HL-60/S4 treated with retinoic acid at 250 ng/mL for 4 days and 3 days (cell line): Measurements from ENCODE around the gene RDH16.
"Not testable (repeated sequence)": the region's sequence is repeated elsewhere in the genome, so short reads cannot be mapped to it uniquely, and the experiment has no call there.

Experiments used
- in situ Hi-C: fragments of 300-500 bp; cut with MboI; formaldehyde crosslinking; loops from 2 replicates; pipeline ENCODE4 v1.7.0; 2022; ENCODE audit warnings: low sequenced_read_pairs

The RDH16 gene

GRCh38 chr12:56990648-56991318 lies 33.4 kb upstream of the RDH16 start:
- in situ Hi-C loops = loop anchor here (25.0 kb wide), 1 partner anchor 153 kb away; no protein-coding TSS in a partner anchor

GRCh38 chr12:56989861-56990610 lies 32.6 kb upstream of the RDH16 start:
- in situ Hi-C loops = loop anchor here (25.0 kb wide), 1 partner anchor 153 kb away; no protein-coding TSS in a partner anchor

DNA sequence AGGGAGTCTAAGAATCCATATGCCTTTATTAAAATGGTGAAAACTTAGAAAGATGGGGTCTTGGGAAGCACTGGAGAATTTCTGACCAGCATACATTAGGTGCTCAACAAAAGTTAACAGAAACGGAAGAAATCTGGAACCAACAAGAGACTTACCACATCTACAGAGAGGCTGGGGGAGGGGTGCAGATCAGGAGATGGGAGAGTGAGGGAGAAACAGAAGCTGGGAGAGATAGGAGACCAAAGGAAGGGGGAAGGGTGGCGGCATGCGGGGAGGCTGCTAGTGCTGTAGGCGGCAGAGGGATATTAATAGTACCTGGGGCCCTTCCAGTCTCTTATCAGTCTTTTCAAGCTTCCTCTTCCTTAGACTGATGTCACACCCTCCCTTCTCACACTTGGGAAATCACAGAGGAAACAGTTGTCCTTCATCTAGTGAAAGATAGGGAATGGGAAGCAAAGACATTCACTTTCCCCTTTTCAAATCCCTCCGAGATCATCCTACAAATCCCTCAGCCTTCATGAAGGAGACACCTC lies 30.9 kb upstream of the RDH16 start:
- in situ Hi-C loops = loop anchor here (25.0 kb wide), 1 partner anchor 151 kb away; no protein-coding TSS in a partner anchor

- in situ Hi-C loops = loop anchor here (25.0 kb wide), 1 partner anchor 150 kb away; no protein-coding TSS in a partner anchor
These were observed 30.2 kb upstream of the RDH16 start for GRCh38 chr12:56987551-56988053.

- in situ Hi-C loops = loop anchor here (25.0 kb wide), 1 partner anchor 150 kb away; no protein-coding TSS in a partner anchor
These were observed 29.6 kb upstream of the RDH16 start for GRCh38 chr12:56987011-56987410.

DNA sequence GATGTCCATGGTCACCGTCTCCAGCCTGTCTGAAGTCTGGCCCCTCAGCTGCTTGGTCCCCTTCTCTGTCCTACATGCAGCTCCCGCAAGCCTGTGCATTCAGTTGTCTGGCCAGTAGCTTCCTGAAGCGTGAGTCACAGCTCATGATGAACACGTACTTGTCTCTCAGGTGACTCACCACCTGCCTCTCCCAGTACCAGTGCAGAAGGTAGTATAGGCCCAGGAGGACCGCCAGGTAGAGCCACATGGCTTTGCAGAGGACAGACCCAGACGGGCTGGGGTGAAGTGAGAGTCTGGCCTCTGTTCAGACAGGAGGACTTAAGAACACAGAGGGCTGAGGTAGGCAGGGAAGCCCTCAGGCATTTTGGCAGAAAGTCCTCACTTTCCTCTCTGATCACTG lies 28.3 kb upstream of the RDH16 start:
- in situ Hi-C loops = loop anchor here (25.0 kb wide), 1 partner anchor 148 kb away; no protein-coding TSS in a partner anchor

DNA sequence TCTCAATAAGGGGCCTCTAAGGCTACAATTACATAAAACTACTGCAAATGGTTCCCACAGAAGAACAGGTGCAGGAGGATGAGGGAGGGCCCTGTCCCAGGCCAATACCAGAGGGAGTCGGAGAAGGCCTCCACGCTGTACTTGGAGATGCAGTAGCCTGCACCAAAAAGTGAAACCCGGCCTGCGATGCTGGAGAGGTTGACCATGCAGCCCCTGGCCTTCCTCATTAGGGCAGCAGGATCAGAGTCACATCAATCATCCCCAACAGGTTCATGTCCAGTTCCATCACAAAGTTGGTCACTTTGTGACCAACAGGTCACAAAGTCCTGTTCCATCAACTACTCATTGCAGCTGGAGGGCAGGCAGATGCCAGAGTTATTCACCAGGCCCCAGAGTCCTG lies 26.0 kb upstream of the RDH16 start:
- in situ Hi-C loops = loop anchor here (25.0 kb wide), 1 partner anchor 146 kb away; no protein-coding TSS in a partner anchor

GRCh38 chr12:56982578-56983236 lies 25.3 kb upstream of the RDH16 start:
- in situ Hi-C loops = loop anchor here (25.0 kb wide), 1 partner anchor 145 kb away; no protein-coding TSS in a partner anchor

- in situ Hi-C loops = loop anchor here (25.0 kb wide), 1 partner anchor 144 kb away; no protein-coding TSS in a partner anchor
These were observed 23.6 kb upstream of the RDH16 start for GRCh38 chr12:56980941-56981530.

GRCh38 chr12:56980268-56980667 lies 22.9 kb upstream of the RDH16 start:
- in situ Hi-C loops = loop anchor here (25.0 kb wide), 1 partner anchor 143 kb away; no protein-coding TSS in a partner anchor

- in situ Hi-C loops = loop anchor here (25.0 kb wide), 1 partner anchor 142 kb away; no protein-coding TSS in a partner anchor
These were observed 22.2 kb upstream of the RDH16 start for GRCh38 chr12:56979628-56980027.

GRCh38 chr12:56978397-56979138 lies 21.2 kb upstream of the RDH16 start:
- in situ Hi-C loops = loop anchor here (25.0 kb wide), 1 partner anchor 141 kb away; no protein-coding TSS in a partner anchor

DNA sequence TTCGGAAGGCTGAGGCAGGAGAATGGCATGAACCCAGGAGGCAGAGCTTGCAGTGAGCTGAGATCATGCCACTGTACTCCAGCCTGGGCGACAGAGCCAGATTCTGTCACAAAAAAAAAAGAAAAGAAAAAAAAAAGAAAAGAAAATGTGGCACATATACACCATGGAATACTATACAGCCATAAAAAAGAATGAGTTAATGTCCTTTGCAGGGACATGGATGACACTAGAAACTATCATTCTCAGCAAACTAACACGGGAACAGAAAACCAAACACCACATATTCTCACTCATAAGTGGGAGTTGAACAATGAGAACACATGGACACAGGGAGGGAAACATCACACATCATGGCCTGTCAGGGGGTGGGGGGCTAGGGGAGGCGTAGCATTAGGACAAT lies 20.0 kb upstream of the RDH16 start:
- in situ Hi-C loops = loop anchor here (25.0 kb wide), 1 partner anchor 140 kb away; no protein-coding TSS in a partner anchor

- in situ Hi-C loops = not testable (repeated sequence)
These were observed 16.8 kb upstream of the RDH16 start for GRCh38 chr12:56974224-56974623.

- in situ Hi-C loops = not testable (repeated sequence)
These were observed 11.5 kb upstream of the RDH16 start for GRCh38 chr12:56968910-56969309.

DNA sequence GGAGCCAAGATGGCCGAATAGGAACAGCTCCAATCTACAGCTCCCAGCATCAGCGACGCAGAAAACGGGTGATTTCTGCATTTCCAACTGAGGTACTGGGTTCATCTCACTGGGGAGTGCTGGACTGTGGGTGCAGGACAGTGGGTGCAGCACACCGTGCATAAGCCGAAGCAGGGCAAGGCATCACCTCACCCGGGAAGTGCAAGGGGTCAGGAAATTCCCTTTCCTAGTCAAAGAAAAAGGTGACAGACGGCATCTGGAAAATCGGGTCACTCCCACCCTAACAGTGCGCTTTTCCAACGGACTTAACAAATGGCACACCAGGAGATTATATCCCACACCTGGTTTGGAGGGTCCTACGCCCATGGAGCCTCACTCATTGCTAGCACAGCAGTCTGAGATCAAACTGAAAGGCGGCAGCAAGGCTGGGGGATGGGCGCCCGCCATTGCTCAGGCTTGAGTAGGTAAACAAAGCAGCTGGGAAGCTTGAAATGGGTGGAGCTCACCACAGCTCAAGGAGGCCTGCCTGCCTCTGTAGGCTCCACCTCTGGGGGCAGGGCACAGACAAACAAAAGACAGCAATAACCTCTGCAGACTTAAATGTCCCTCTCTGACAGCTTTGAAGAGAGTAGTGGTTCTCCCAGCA lies 8.7 kb upstream of the RDH16 start:
- in situ Hi-C loops = not testable (repeated sequence)

DNA sequence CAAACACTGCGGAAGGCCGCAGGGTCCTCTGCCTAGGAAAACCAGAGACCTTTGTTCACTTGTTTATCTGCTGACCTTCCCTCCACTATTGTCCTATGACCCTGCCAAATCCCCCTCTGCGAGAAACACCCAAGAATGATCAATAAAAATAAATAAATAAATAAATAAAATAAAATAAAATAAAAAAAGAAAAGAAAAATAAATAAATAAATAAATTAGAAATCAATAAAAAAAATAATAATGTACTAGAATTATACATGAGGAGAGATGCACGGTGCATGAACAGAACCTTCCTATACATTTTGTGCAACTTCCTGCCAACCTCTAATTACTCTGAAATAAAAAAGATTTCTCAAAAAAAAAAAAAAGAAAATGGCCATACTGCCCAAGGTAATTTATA lies 7.7 kb upstream of the RDH16 start:
- in situ Hi-C loops = not testable (repeated sequence)

DNA sequence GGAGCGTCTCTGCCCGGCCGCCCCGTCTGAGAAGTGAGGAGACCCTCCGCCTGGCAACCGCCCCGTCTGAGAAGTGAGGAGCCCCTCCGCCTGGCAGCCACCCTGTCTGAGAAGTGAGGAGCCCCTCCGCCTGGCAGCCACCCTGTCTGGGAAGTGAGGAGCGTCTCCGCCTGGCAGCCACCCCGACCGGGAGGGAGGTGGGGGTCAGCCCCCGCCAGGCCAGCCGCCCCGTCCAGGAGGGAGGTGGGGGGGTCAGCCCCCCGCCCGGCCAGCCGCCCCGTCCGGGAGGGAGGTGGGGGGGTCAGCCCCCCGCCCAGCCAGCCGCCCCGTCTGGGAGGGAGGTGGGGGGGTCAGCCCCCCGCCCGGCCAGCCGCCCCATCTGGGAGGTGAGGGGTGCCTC lies 6.1 kb upstream of the RDH16 start:
- in situ Hi-C loops = not testable (repeated sequence)

GRCh38 chr12:56962247-56962646 lies 4.8 kb upstream of the RDH16 start:
- in situ Hi-C loops = not testable (repeated sequence)
